Middle frontal gyrus (tissue), 1 donor: ENCODE data around the gene PTGES3.

ENCODE experiments used
- DNase-seq: peaks from one replicate; pipeline ENCODE4 v3.0.0-alpha.2; 2015; ENCODE audit warnings: low spot score; ENCODE audit errors: extremely low spot score

Gene PTGES3

GRCh38 chr12:56629459-56630179, 58.5 kb downstream of the PTGES3 start:
- no peak for DNase-seq

- DNase-seq = no peak
These were observed 59.2 kb downstream of the PTGES3 start for GRCh38 chr12:56628671-56629458.

- no peak for DNase-seq
These were observed 61.4 kb downstream of the PTGES3 start for GRCh38 chr12:56626701-56627100.

GRCh38 chr12:56622535-56622934, 65.5 kb downstream of the PTGES3 start:
- DNase-seq = no peak

GRCh38 chr12:56616925-56617324, 71.2 kb downstream of the PTGES3 start:
- DNase-seq = no peak

- DNase-seq = no peak
These were observed 71.8 kb downstream of the PTGES3 start for GRCh38 chr12:56616244-56616643.

- no peak for DNase-seq
These were observed 73.5 kb downstream of the PTGES3 start for GRCh38 chr12:56614627-56615026.
